Uterus (tissue), 4 donors: ENCODE measurements around the gene RICTOR. TPM values are rescaled to one million over a fixed set of nuclear protein-coding genes. Genes with fewer than 3 reads are reported as not detected.
"Not testable (repeated sequence)": the region's sequence is repeated elsewhere in the genome, so short reads cannot be mapped to it uniquely, and the experiment has no call there.

Source experiments
- DNase-seq, 2 donors: peaks; one replicate each; pipeline ENCODE4 v3.0.0-alpha.2; 2019 to 2020
- H3K27ac ChIP-seq, 2 donors: fragments of 200-600 bp; sonication (generic); 1 replicate in 1 of 2; 2 replicates in 1 of 2; pipeline ENCODE4 v1.5.1; 2016 to 2018
- H3K27me3 ChIP-seq, 2 donors: fragments of 200-600 bp; sonication (generic); one replicate each; pipeline ENCODE4 v1.5.1; 2018 to 2019; ENCODE audit warnings: control low read depth in 1 of 2
- H3K36me3 ChIP-seq, 2 donors: fragments of 200-600 bp; sonication (generic); one replicate each; pipeline ENCODE4 v1.5.1; 2019; ENCODE audit warnings: control low read depth in 1 of 2
- H3K4me1 ChIP-seq, 2 donors: fragments of 200-600 bp; sonication (generic); one replicate each; pipeline ENCODE4 v1.5.1; 2018 to 2019; ENCODE audit warnings: control low read depth in 1 of 2
- H3K4me3 ChIP-seq, 2 donors: fragments of 200-600 bp; sonication (generic); 1 replicate in 1 of 2; 2 replicates in 1 of 2; pipeline ENCODE4 v1.5.1; 2018 to 2019; ENCODE audit warnings: mild to moderate bottlenecking in 1 of 2
- H3K9me3 ChIP-seq, 2 donors: fragments of 200-600 bp; sonication (generic); one replicate each; pipeline ENCODE4 v1.5.1; 2019; ENCODE audit warnings: control low read depth in 1 of 2
- CTCF ChIP-seq, 4 experiments: fragments of 200-600 bp in 2 of 4; fragments of 450-650 bp in 2 of 4; sonication (generic) in 2 of 4; IDR thresholded peaks; one replicate each; pipeline ENCODE4 v1.5.1; 2016 to 2019; ENCODE audit warnings: antibody characterized with exemption in 4 of 4, mild to moderate bottlenecking in 2 of 4, moderate library complexity in 1 of 4
- POLR2A ChIP-seq, 2 donors: fragments of 450-650 bp; IDR thresholded peaks; one replicate each; pipeline ENCODE4 v1.6.1; 2016; ENCODE audit warnings: antibody characterized with exemption in 2 of 2, mild to moderate bottlenecking in 1 of 2, moderate library complexity in 1 of 2
- intact Hi-C: fragments of 100-400 bp; cut with DNase I; formaldehyde crosslinking; loops from one replicate; pipeline ENCODE4 v1.15.1; 2023; ENCODE audit warnings: low total_unique reads
- total RNA-seq, 4 donors: library from RNA; depleted of rRNA in 3 of 4; stranded (reverse); fragments of >200 nt in 3 of 4; gene quantifications; one replicate each; pipeline versions ENCODE4 v1.1.0 to v1.2.4, GENCODE V29; 2014 to 2023
- donor health status: DM: yes; HTN: yes; CAD: no.

The RICTOR gene
- total RNA-seq, 4 donors from 2014 or later, result 50.6 to 79.4 (median 70.6) TPM

DNA sequence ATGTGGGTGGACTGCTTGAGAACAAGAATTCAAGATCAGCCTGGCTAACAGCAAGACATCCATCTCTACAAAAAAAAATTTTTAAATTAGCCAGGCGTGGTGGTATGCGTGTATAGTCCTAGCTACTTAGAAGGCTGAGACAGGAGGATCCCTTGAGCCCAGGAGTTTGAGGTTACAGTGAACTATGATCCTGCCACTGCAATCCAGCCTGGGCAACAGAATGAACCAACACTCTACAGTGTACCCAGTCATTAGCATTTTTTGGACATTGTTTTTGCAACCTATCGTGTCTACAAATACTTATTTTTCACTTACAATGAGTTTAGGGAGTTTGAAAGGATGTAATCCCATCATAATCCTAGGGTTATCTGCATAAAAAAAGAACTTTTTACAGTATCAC is 22.1 kb downstream of the RICTOR start:
- intact Hi-C loops, result no loop called here
- Histone ChIP-seq H3K36me3 (no peaks in the 10 kb centered on the region), H3K4me1 (no peaks in the 10 kb centered on the region), H3K27ac (no peak overlapping the region), H3K27me3 (no peaks in the 10 kb centered on the region), H3K9me3 (no peaks in the 10 kb centered on the region), H3K4me3 (no peak overlapping the region)
- DNase-seq, result no peak
- TF ChIP-seq CTCF (IDR thresholded peaks at IDR 0.05), result no peak
- TF ChIP-seq POLR2A (IDR thresholded peaks at IDR 0.05), result no peak

DNA sequence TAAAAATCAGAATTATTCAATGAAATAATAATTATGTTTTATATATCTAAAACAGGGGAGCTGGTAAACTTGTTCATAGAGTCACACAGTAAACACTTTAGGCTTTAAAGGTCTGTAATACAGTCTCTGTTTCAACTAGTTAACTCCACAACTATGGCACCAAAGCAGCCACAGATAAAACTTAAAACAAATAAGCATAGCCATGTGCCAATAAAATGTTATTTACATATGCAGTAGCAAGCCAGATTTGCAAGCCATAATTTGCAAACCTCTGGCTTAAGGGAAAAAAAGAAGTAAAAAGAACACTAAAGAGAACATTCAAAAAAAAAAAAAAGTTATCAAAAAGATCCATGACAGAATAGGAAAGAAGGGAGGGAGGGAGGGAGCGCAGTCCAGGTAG is 24.9 kb downstream of the RICTOR start:
- H3K4me3 ChIP-seq, result no peak overlapping the region
- H3K4me1 ChIP-seq, result no peaks in the 10 kb centered on the region
- no peaks in the 10 kb centered on the region for H3K27me3 ChIP-seq
- TF ChIP-seq POLR2A (IDR thresholded peaks at IDR 0.05), result no peak
- no peak for TF ChIP-seq CTCF (IDR thresholded peaks at IDR 0.05)
- no peak for DNase-seq
- intact Hi-C loops, result no loop called here
- no peak overlapping the region for H3K27ac ChIP-seq
- H3K36me3 ChIP-seq, result no peaks in the 10 kb centered on the region
- H3K9me3 ChIP-seq, result no peaks in the 10 kb centered on the region

DNA sequence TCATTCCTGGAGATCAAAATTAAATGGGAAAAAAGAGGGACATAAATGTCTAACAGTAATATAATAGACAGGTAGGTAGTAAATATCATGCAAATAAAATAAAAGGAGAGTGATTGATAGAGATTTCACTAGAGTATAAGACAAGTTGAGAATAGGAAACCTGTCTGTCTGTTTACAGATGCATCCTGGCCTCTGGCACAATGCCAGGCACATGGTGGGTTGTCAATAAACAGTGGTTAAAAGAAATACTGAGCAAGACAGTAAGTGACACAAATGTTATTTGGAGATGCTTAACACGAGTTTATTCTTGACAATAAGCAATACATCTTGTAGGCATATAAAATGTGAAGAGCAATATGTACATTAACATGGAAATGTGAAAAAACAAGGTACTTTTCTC is 33.3 kb downstream of the RICTOR start:
- TF ChIP-seq CTCF (IDR thresholded peaks at IDR 0.05), result no peak
- Histone ChIP-seq H3K4me1 (no peaks in the 10 kb centered on the region), H3K27me3 (no peaks in the 10 kb centered on the region), H3K4me3 (no peak overlapping the region), H3K36me3 (no peaks in the 10 kb centered on the region), H3K9me3 (no peaks in the 10 kb centered on the region), H3K27ac (no peak overlapping the region)
- intact Hi-C loops, result no loop called here
- DNase-seq, result no peak

- H3K4me1 ChIP-seq, H3K9me3 ChIP-seq, H3K36me3 ChIP-seq, DNase-seq, H3K27ac ChIP-seq, H3K27me3 ChIP-seq, intact Hi-C loops, H3K4me3 ChIP-seq: not testable (repeated sequence)
These were observed 39.7 kb downstream of the RICTOR start for GRCh38 chr5:39034493-39034892.

DNA sequence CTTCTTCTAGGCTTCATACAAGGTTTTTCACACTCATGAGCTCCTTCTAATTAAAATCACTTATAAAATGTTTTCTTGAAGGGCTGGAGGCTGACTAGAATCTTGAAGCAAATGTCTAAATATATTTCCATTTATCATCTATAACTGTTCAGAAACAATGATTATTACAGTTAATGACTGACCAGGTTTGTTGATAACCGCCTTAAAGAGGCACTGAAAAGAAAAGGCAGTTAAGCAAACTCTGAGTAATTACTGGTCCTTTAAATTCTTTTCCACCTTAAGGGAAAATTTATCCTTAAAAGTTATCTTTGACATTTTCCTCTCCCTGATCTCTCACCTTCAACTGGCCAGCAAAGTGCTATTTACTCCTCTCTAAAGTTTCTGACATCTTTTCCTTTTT is 43.2 kb downstream of the RICTOR start:
- Histone ChIP-seq H3K27me3 (no peaks in the 10 kb centered on the region), H3K4me3 (no peak overlapping the region), H3K36me3 (no peaks in the 10 kb centered on the region), H3K27ac (no peak overlapping the region), H3K4me1 (no peaks in the 10 kb centered on the region), H3K9me3 (no peaks in the 10 kb centered on the region)
- intact Hi-C loops, result no loop called here
- no peak for TF ChIP-seq POLR2A (IDR thresholded peaks at IDR 0.05)
- TF ChIP-seq CTCF (IDR thresholded peaks at IDR 0.05), result no peak
- DNase-seq, result no peak

- DNase-seq, result no peak
- Histone ChIP-seq H3K27me3 (no peaks in the 10 kb centered on the region), H3K9me3 (no peaks in the 10 kb centered on the region), H3K4me1 (no peaks in the 10 kb centered on the region), H3K27ac (no peak overlapping the region), H3K36me3 (no peaks in the 10 kb centered on the region), H3K4me3 (no peak overlapping the region)
- intact Hi-C loops, result no loop called here
- TF ChIP-seq POLR2A (IDR thresholded peaks at IDR 0.05), result no peak
- TF ChIP-seq CTCF (IDR thresholded peaks at IDR 0.05), result no peak
These were observed 48.7 kb downstream of the RICTOR start for GRCh38 chr5:39025456-39025855.
